ENCODE data around the gene TBC1D23.

DNA sequence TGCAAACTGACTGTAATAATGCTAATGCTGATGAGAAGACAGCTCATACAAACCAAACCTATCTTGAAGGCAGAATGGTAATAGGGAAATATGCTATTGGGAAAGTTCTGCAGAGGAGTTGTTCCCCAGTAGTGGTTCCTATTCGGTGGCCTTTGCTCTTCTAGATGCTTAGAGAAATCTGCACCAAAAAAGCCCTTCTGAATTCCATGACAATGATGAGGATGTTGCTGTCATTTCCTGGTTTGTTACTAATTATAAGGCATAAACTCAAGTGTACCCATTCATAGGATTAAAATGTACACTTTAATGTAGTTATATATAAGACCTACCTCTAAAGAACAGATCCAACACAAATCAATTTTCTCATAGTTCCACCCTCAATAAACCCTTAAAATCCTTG is 110.0 kb downstream of the TBC1D23 start:
- TF ChIP-seq POLR2A (IDR thresholded peaks at IDR 0.05; ENCODE audit: low read depth, low read length), result no peak
- TF ChIP-seq POLR2AphosphoS5 (IDR thresholded peaks at IDR 0.05; ENCODE audit: low read depth, low read length), result no peak
